GM19324 (cell line): Measurements from ENCODE around the gene IRF9.

Source experiments
- ATAC-seq: cut with Tn5 transposase; IDR thresholded peaks from one replicate; pipeline ENCODE4 v1.9.1; 2021; ENCODE audit warnings: mild to moderate bottlenecking, moderate library complexity; ENCODE audit not compliant: unreplicated experiment, low FRiP score

Gene IRF9

GRCh38 chr14:24160850-24161804 lies at the start of gene IRF9:
TSS of gene IRF9 (plus strand) at chr14:24161265. CDS start at chr14:24162145, 880 bp downstream.
- peak; percentile 83 for ATAC-seq

DNA sequence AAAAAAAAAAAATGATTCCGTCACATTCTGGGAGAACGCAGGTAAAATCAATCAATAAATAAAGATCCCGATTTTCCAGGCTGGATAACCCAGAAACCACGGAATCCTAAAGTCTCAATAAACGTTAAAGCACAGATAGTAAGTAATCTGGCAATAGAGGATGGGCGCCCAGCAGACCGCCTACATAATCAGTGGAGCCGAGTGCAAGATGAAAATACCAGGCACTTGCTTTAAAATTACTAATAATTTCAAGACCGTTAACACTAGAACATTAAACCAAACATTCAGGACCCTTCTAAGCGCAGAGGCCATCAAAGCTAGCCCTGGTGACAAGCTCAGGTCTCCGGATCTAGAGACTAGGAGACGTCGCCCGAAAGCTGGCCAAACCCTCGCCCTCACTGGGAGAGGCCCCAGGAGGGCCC lies 47.7 kb upstream of the IRF9 start:
- no peak for ATAC-seq

DNA sequence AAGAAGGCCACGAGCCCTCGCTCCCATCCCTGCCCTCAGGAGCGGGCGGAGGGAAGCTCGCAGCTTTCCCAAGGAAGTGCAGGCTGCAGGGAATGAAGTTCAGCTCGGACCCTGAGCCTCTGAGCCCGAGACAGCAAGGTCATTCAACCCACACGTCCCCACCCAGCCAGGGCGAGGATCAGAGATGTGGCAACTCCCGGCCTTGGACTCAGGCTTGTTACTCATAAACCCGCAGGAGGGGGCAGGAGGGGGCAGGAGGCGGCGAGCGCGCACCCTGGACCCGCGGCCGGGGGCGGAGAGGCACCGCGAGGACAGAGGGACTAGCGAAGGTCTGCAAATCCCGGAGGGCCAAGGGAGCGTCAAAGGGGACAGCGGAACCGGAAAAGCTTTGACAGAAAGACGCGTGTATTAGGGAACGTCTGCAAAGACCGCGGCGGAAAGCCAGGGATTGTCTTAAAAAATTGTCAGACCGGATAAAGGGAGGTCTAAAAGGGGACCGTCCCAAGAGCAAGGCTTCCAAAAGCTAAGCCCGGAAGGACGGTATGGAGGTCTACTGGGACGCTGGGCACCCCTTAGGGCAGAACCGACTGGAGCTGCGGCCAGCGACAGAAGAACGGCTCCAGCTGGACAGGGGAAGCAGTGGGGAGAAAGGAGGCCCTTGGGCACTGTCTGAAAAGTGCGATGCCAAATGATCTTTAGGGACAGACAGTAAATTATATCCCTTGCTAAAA lies 47.1 kb upstream of the IRF9 start:
- ATAC-seq: peak; percentile 29

DNA sequence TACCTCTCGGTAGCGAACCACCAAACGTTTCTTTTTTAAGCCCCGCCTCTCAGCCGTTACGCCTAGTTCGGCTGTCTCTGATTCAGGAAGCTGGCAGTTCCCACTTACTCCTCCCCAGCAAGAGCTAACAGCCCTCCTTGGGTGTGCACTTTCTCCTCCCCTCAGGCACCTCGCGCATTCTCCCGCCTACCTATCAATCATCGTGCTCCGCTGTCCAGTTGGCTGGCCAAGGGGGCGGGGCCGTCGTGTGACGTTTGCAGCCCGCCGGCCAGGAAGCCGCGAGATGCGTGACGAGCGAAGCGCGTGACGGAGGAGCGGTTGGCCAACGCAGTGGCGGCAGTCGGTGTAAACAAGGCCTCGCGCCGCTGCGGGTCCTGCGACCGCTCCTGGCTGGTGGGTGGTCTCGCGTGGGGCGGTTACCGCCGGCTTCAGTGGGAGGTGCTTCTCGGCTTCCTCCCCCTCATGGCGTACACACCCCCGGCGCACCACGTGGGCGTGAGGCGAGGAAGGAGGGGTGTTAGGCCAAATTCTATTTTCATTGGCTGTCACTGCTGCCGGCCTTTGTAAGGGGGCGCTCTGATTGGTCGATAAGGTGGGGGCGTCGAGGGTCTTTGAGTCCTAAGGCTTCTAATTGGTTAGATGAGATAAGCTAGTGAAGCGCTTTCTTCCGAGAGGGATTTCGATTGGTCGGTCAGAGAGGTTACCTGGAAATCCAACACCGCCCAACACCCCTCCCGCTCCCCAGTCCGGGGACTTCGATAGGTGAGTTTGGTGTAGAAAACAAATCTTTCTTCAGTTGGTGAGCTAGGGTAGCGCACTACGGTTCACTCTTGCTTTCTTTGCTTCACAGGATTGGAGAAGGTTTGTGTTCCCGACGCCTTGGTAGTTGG lies 46.3 kb upstream of the IRF9 start, which contains the start of the genes DCAF11 and NRL:
Gene DCAF11, plus strand, starts transcription at position 246 of the 890 bp plus-strand sequence. CDS start 818 bp downstream, outside the sequence.
Gene NRL, minus strand, starts transcription at position 418 of the 890 bp plus-strand sequence. CDS start 32,101 bp downstream, outside the sequence.
- ATAC-seq: peak; percentile 91

- ATAC-seq: no peak
These were observed 45.5 kb upstream of the IRF9 start for GRCh38 chr14:24115422-24116127.

DNA sequence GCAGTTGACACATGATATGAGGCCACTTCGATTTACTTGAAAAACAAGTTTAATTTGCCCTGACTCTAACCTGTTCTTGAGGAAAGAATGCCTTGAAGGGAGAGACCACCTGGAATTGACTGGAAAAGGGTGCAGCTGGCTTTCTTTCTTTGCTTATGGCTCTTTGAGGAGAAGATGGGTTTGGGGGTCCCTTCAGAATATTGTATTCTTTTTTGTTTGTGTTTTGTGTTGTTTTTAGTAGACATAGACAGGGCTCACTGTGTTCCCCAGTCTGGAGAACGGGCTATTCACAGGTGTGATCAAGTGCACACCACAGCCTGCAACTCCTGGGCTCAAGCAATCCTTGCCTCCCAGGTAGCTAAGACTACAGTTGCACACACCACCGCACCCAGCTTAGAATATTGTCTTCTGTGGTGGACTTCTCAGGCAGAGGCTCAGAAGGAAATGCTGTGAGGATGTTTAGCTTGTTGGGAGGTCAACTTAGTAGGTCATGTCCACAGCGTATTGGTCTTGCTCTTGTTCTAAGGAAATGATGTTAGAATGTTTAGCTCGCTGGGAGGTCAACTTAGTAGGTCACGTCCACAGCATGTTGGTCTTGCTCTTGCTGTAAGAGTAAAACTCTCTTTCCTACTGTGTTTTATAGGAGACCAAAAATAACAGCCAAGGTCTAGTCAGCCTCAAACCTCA lies 44.8 kb upstream of the IRF9 start:
- ATAC-seq: no peak

DNA sequence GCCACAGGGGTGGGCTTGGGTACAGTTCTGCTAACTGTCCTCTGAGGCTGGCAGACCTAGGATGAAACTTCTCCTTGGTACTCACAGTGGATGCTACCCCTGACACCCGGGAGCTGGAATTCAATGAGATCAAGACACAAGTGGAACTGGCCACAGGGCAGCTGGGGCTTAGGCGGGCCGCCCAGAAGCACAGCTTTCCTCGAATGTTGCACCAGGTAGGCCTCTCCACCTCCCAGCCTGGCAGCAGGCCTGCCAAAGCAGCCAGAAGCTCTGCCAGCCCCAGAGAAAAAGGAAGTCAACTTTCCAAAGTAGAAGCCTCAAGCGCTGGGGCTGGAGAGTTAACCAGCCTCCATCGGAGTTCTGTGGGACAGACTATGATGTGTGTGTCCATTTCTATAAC lies 43.9 kb upstream of the IRF9 start:
- ATAC-seq: no peak

DNA sequence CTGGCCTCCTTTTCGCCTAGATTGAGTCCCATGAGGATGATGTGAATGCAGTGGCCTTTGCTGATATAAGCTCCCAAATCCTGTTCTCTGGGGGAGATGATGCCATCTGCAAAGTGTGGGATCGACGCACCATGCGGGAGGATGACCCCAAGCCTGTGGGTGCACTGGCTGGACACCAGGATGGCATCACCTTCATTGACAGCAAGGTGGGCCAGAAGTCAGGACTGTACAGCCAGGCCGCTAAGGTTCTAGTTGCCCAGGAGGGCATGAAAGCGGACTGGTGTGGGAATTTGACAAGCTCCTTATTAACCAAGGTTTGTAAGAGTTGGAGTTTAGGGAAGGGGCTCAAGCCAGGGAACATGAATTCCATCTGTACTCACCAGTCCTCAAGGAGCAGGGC lies 41.4 kb upstream of the IRF9 start:
- ATAC-seq: no peak

DNA sequence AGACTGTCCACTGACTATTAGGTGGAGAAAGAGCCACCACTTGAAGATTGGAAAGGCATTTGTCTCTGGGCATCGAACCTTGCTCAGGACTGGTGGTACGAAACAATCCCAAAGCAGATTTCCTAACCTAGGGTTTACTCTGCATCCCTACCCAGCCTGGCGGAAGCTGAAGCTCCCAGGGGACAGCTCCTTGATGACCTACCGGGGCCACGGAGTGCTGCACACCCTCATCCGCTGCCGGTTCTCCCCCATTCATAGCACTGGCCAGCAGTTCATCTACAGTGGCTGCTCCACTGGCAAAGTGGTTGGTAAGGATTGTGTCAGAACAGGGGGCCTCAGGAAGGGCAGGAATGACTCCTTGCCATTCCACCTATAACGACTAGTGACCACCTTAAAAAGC lies 39.9 kb upstream of the IRF9 start:
- ATAC-seq: no peak

- ATAC-seq: no peak
These were observed 38.6 kb upstream of the IRF9 start for GRCh38 chr14:24122416-24122815.

GRCh38 chr14:24122898-24123297 lies 38.2 kb upstream of the IRF9 start:
- ATAC-seq: no peak

GRCh38 chr14:24123424-24124417 lies 37.3 kb upstream of the IRF9 start:
- ATAC-seq: no peak

DNA sequence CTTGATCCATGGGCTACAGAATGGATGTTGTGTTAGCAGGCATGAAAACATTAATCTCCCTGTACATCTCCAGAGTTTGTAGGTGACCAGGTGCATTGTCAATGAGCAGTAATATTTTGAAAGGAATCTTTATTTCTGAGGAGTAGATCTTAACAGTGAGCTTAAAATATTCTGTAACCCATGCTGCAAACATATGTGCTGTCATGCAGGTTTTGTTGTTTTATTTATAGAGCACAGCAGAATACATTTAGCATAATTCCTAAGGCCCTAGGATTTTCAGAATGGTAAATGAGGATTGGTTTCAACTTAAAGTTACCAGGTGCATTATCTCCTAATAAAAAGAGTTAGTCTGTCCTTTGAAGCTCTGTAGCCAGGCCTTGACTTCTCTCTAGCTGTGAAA lies 34.1 kb upstream of the IRF9 start:
- ATAC-seq: no peak

GRCh38 chr14:24127673-24128072 lies 33.4 kb upstream of the IRF9 start:
- no peak for ATAC-seq

- no peak for ATAC-seq
These were observed 31.6 kb upstream of the IRF9 start for GRCh38 chr14:24129410-24129998.

DNA sequence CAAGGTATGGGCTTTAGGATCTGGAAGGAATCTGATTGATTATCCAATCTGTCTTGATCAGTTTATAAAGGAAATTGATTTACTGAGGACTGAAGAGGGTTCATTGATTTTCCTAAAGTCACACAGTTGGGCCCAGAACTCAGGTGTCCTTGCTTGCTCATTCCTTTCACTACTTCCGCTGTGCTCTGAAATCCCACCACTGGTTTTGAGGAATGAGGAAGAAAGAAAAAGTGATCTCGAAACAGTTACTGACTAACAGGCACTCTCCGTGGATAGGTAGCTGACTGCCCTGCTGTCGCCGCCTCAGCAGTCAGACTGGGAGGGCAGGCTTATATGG lies 30.7 kb upstream of the IRF9 start, which contains the start of gene FITM1:
Gene FITM1, plus strand, starts transcription at position 280 of the 337 bp plus-strand sequence. CDS start 905 bp downstream, outside the sequence.
- no peak for ATAC-seq

DNA sequence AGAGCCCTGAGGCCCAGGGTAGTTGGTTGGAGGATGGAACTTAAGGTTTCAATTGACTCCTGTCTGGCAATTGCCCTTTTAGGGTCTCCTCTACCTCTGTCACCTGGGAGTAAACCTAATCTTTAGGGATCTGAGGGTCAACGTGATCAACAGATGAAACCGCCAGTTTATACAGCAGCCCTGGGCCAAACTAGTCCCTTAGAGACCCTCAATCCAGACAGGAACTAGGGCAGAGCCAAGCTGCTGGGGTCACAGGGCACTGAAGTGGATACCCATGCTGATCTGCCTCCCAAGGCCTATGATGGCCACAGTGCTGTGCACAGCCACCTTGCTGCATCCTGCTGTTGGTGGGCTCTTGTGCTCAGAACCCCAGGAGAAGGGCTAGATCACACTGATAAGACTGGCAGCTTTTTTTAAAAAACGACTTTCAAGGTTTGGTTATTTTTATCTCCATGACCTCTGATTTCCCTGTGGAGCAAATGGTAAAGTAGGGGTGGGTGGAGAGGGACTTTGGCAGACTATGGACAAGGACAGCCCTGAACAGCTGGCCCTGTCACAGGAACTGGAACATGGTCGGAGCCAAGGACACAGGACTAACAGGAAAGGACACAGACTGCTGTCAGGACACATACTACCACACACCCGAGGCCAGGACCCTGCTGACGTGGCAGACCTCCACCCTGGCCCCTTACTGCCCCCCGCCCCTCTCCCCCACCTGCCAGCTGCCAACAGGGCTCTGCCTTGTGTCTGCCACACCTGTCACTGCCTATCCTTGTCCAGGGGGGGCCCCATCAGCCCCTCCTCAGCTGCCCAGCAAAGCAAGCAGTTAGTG lies 30.1 kb upstream of the IRF9 start:
- ATAC-seq: no peak
